ENCODE results near the gene ROCK2. TPM values are rescaled to one million over a fixed set of nuclear protein-coding genes. Genes with fewer than 3 reads are reported as not detected.
A peak's percentile ranks its signal among the peaks of the same experiment; 100 is the strongest.

ROCK2 gene
- total and polyA plus RNA-seq, 4 donors: 5.3 to 31.0 (median 12.2) TPM

- Histone ChIP-seq H3K4me3 (ENCODE audit: low read depth in 1 of 3, low read length in 3 of 3) (no peak overlapping the region), H3K27ac (ENCODE audit: low read depth in 1 of 2, low read length in 2 of 2) (no peak overlapping the region), H3K36me3 (ENCODE audit: control insufficient read depth in 4 of 4, insufficient read depth in 3 of 4, low read depth in 1 of 4, low read length in 3 of 4) (no peaks in the 10 kb centered on the region), H3K27me3 (ENCODE audit: control insufficient read depth in 4 of 4, insufficient read depth in 4 of 4, low read length in 3 of 4) (no peaks in the 10 kb centered on the region), H3K9me3 (ENCODE audit: control insufficient read depth in 4 of 4, low read length in 3 of 4) (no peaks in the 10 kb centered on the region), H3K4me1 (ENCODE audit: control insufficient read depth in 4 of 4, insufficient read depth in 4 of 4, low read length in 3 of 4) (peaks cover 6 to 10% (median 8%) of the 10 kb centered on the region in 4 donors), H3K9ac (ENCODE audit: low read depth in 1 of 2, low read length in 2 of 2) (no peak overlapping the region)
- no peak for DNase-seq (ENCODE audit: low spot score)
- TF ChIP-seq HNF4A (conservative IDR thresholded peaks at IDR 0.05): peak; percentile 46 to 50
- no peak for TF ChIP-seq CTCF (IDR thresholded peaks at IDR 0.05; ENCODE audit: low read depth, low read length, missing input control)
- TF ChIP-seq JUND (IDR thresholded peaks at IDR 0.05): peak in 1 of 2 donors; percentile 45
- 51% methylated on average over 1 of the region's 1 CpG for WGBS
These were observed 38.5 kb downstream of the ROCK2 start for GRCh38 chr2:11305958-11306357.

- H3K36me3 ChIP-seq (ENCODE audit: control insufficient read depth in 4 of 4, insufficient read depth in 3 of 4, low read depth in 1 of 4, low read length in 3 of 4): no peaks in the 10 kb centered on the region
- H3K9me3 ChIP-seq (ENCODE audit: control insufficient read depth in 4 of 4, low read length in 3 of 4): no peaks in the 10 kb centered on the region
- H3K9ac ChIP-seq (ENCODE audit: low read depth in 1 of 2, low read length in 2 of 2): no peak overlapping the region
- H3K4me3 ChIP-seq (ENCODE audit: low read depth in 1 of 3, low read length in 3 of 3): no peak overlapping the region
- no peak overlapping the region for H3K27ac ChIP-seq (ENCODE audit: low read depth in 1 of 2, low read length in 2 of 2)
- no peak for DNase-seq (ENCODE audit: low spot score)
- H3K27me3 ChIP-seq (ENCODE audit: control insufficient read depth in 4 of 4, insufficient read depth in 4 of 4, low read length in 3 of 4): no peaks in the 10 kb centered on the region
- peaks cover 6 to 11% (median 10%) of the 10 kb centered on the region in 4 donors for H3K4me1 ChIP-seq (ENCODE audit: control insufficient read depth in 4 of 4, insufficient read depth in 4 of 4, low read length in 3 of 4)
- WGBS: 84% methylated on average over 4 of the region's 4 CpGs
- TF ChIP-seq NR2F2 (IDR thresholded peaks at IDR 0.05): no peak
- no peak for TF ChIP-seq SP1 (IDR thresholded peaks at IDR 0.05)
- TF ChIP-seq HNF4A (conservative IDR thresholded peaks at IDR 0.05): no peak
- no peak for TF ChIP-seq JUND (IDR thresholded peaks at IDR 0.05)
- TF ChIP-seq RXRA (IDR thresholded peaks at IDR 0.05): no peak
- no peak for TF ChIP-seq GABPA (IDR thresholded peaks at IDR 0.05 in 1 of 2, conservative IDR thresholded peaks at IDR 0.05 in 1 of 2)
- TF ChIP-seq YY1 (IDR thresholded peaks at IDR 0.05): no peak
- no peak for TF ChIP-seq CTCF (IDR thresholded peaks at IDR 0.05; ENCODE audit: low read depth, low read length, missing input control)
These were observed 39.1 kb downstream of the ROCK2 start for GRCh38 chr2:11305338-11305737.

GRCh38 chr2:11304476-11304875, 40.0 kb downstream of the ROCK2 start:
- TF ChIP-seq RXRA (IDR thresholded peaks at IDR 0.05): no peak
- no peak for TF ChIP-seq HNF4G (IDR thresholded peaks at IDR 0.05)
- no peak for TF ChIP-seq ZBTB33 (IDR thresholded peaks at IDR 0.05)
- TF ChIP-seq RAD21 (IDR thresholded peaks at IDR 0.05): no peak
- H3K4me3 ChIP-seq (ENCODE audit: low read depth in 1 of 3, low read length in 3 of 3): no peak overlapping the region
- H3K4me1 ChIP-seq (ENCODE audit: control insufficient read depth in 4 of 4, insufficient read depth in 4 of 4, low read length in 3 of 4): peaks cover 4 to 8% (median 7%) of the 10 kb centered on the region in 4 donors
- 91% methylated on average over 5 of the region's 5 CpGs for WGBS
- no peaks in the 10 kb centered on the region for H3K27me3 ChIP-seq (ENCODE audit: control insufficient read depth in 4 of 4, insufficient read depth in 4 of 4, low read length in 3 of 4)
- DNase-seq (ENCODE audit: low spot score): no peak
- H3K27ac ChIP-seq (ENCODE audit: low read depth in 1 of 2, low read length in 2 of 2): no peak overlapping the region
- H3K9me3 ChIP-seq (ENCODE audit: control insufficient read depth in 4 of 4, low read length in 3 of 4): no peaks in the 10 kb centered on the region
- H3K36me3 ChIP-seq (ENCODE audit: control insufficient read depth in 4 of 4, insufficient read depth in 3 of 4, low read depth in 1 of 4, low read length in 3 of 4): no peaks in the 10 kb centered on the region
- no peak overlapping the region for H3K9ac ChIP-seq (ENCODE audit: low read depth in 1 of 2, low read length in 2 of 2)
